ENCODE data around the gene KCTD2. TPM values are rescaled to one million over a fixed set of nuclear protein-coding genes. Genes with fewer than 3 reads are reported as not detected.

The KCTD2 gene
- total and polyA plus RNA-seq, 10 donors, result 11.0 to 28.4 (median 25.2) TPM

DNA sequence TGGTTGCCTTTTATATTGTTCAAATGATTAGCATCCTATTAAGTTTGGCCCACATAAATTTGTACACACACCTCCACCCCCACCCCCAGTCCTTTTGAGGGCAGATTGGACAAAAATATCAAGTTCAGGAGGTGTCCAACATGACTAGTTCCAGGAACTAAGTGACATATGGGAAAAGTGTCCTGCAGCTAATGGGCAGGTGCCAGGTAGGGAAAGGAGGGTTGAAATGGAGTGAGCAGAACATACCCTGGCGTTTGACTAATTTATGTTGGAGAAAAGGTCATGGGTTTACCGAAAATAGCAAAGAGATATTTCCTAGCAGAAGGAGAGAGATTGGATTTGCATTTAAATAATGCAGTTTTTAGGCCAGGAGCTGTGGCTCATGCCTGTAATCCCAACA is 4.9 kb downstream of the KCTD2 start:
- H3K9me3 ChIP-seq, result no peaks in the 10 kb centered on the region
- no peaks in the 10 kb centered on the region for H3K27me3 ChIP-seq (replicated peaks in 1 of 7)
- TF ChIP-seq POLR2AphosphoS5 (IDR thresholded peaks at IDR 0.05) (no peak), POLR2A (IDR thresholded peaks at IDR 0.05) (no peak)
- TF ChIP-seq, protein P1, sequence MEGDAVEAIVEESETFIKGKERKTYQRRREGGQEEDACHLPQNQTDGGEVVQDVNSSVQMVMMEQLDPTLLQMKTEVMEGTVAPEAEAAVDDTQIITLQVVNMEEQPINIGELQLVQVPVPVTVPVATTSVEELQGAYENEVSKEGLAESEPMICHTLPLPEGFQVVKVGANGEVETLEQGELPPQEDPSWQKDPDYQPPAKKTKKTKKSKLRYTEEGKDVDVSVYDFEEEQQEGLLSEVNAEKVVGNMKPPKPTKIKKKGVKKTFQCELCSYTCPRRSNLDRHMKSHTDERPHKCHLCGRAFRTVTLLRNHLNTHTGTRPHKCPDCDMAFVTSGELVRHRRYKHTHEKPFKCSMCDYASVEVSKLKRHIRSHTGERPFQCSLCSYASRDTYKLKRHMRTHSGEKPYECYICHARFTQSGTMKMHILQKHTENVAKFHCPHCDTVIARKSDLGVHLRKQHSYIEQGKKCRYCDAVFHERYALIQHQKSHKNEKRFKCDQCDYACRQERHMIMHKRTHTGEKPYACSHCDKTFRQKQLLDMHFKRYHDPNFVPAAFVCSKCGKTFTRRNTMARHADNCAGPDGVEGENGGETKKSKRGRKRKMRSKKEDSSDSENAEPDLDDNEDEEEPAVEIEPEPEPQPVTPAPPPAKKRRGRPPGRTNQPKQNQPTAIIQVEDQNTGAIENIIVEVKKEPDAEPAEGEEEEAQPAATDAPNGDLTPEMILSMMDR (IDR thresholded peaks at IDR 0.05 in 8 of 11, conservative IDR thresholded peaks at IDR 0.05 in 3 of 11), result no peak
- peaks cover 0 to 78% (median 43%) of the 10 kb centered on the region in 6 donors for H3K36me3 ChIP-seq
- H3K27ac ChIP-seq, result no peak overlapping the region
- DNase-seq, result no peak
- no peak overlapping the region for H3K4me3 ChIP-seq
- WGBS, 5 donors, result 86 to 100% (median 92%) methylated on average over 2 of the region's 2 CpGs
- H3K4me1 ChIP-seq, result peaks cover 6 to 36% (median 21%) of the 10 kb centered on the region in 6 donors
- intact Hi-C loops (cut with DNase I; ENCODE audit: low total_unique reads), result no loop called here

DNA sequence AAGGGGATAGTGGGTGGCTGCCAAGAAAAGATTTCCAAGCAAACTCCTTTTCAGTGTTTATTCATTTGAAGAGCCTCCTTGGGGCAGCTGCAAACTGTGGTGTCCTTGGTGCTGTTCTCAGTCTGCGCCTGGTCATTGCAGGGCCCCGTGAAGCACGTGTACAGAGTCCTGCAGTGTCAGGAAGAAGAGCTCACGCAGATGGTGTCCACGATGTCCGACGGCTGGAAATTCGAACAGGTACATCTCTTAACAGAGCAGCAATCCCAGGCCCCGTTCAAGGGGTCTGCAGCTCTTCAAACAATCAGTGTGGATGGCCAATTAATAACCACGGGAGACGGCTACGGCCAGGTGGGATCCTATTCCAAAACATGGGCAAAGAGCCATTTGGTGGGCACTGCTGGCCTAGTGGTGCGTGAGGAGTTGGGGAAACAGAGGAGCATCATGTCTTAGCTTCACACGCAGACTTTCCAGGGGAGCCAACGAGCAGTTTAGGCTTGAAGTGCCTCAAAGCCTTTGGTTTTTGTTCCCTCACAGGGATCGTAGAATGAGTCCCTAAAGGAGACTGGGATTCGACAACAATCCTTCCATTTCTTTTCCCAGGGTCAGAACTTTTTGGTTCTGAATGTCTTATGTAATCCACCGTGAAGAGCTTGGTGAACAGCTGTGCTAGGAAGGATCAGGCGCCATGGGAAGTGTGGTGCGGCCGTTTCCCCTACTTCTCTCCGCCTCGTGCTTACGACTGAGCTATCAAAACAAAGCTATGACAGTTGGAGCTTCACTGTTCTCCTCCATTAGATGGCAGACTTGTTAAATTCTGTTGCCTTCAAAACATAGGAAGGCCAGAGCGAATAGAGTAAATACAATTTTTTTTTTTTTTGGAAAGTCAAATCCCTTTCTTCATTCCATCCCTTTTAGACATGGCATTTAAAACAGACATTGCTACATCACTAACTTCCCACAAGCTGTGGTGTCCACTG is 12.6 kb downstream of the KCTD2 start:
- intact Hi-C loops (cut with DNase I; ENCODE audit: low total_unique reads), result no loop called here
- no peak for DNase-seq
- Histone ChIP-seq H3K4me3 (no peak overlapping the region), H3K4me1 (peaks cover 0 to 18% (median 9%) of the 10 kb centered on the region in 6 donors), H3K36me3 (peaks cover 0 to 96% (median 64%) of the 10 kb centered on the region in 6 donors), H3K27me3 (replicated peaks in 1 of 7) (no peaks in the 10 kb centered on the region), H3K27ac (peak overlapping the region in 7 of 8 donors; percentile 9 to 62 (median 41)), H3K9me3 (no peaks in the 10 kb centered on the region)
- 65 to 69% (median 68%) methylated on average over 25 of the region's 25 CpGs for WGBS, 5 donors
- TF ChIP-seq, protein P1 (IDR thresholded peaks at IDR 0.05 in 8 of 11, conservative IDR thresholded peaks at IDR 0.05 in 3 of 11), result peak in 9 of 11 experiments; percentile 14 to 61 (median 41)
- no peak for TF ChIP-seq POLR2AphosphoS5 (IDR thresholded peaks at IDR 0.05)

DNA sequence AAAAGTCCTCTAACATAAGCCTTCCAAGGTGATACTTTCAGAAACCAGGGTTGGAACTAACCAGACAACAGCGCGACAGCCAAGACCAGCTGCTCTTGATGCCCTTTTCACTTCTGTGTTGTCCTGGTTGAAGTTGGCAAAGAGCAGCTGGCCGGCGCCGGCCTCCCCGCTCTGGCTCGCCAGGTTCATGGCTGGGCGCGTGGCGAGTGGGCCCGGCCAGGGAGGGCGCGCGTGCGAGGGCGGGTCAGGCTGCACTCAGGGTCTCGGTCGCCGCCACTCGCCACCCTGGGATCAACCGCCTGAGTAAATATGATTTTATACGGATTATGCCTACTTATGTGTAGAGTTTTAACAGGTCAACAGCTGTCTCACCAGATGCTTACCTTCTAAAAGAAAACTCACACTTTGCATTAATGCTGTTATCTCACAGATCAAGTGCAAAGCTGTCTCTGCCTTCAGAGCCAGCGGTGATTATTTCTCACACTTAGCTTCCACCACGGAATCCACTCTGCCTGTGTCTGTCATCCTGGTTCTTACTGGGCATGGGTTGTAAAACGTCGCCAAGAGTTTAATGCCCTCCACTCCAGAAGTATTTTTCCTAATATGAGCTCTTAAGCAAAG is 13.5 kb downstream of the KCTD2 start:
- no peak overlapping the region for H3K4me3 ChIP-seq
- H3K36me3 ChIP-seq, result peaks cover 0 to 96% (median 59%) of the 10 kb centered on the region in 6 donors
- peak in 1 of 3 donors; percentile 23 for TF ChIP-seq POLR2AphosphoS5 (IDR thresholded peaks at IDR 0.05)
- TF ChIP-seq, protein P1 (IDR thresholded peaks at IDR 0.05 in 8 of 11, conservative IDR thresholded peaks at IDR 0.05 in 3 of 11), result no peak
- no peaks in the 10 kb centered on the region for H3K27me3 ChIP-seq (replicated peaks in 1 of 7)
- intact Hi-C loops (cut with DNase I; ENCODE audit: low total_unique reads), result no loop called here
- peak overlapping the region in 7 of 8 donors; percentile 9 to 62 (median 32) for H3K27ac ChIP-seq
- no peaks in the 10 kb centered on the region for H3K9me3 ChIP-seq
- H3K4me1 ChIP-seq, result peaks cover 0 to 20% (median 11%) of the 10 kb centered on the region in 6 donors
- DNase-seq, result no peak
- 91 to 98% (median 96%) methylated on average over 20 to 26 of the region's 26 CpGs for WGBS, 5 donors

DNA sequence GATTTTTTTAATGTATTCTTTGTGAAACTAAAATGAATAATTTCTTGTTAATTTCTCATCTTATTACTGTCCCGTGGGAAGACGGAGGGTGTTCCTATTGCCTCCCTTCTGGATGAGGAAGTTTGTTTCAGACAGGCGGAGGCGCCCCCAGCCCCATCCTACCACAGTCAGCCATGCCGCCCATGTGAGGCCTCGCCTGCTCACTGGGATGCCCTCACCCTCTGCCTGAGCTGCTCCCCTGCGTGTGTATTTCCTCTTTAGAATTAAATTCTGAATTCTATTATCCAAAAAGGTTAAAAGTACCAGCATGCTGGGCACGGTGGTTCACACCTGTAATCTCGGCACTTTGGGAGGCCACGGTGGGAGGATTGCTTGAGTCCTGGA is 14.0 kb downstream of the KCTD2 start:
- Histone ChIP-seq H3K4me3 (no peak overlapping the region), H3K27me3 (replicated peaks in 1 of 7) (no peaks in the 10 kb centered on the region), H3K36me3 (peaks cover 0 to 93% (median 57%) of the 10 kb centered on the region in 6 donors), H3K27ac (no peak overlapping the region), H3K9me3 (no peaks in the 10 kb centered on the region), H3K4me1 (peaks cover 0 to 25% (median 12%) of the 10 kb centered on the region in 6 donors)
- WGBS, 5 donors, result 89 to 95% (median 93%) methylated on average over 10 of the region's 10 CpGs
- intact Hi-C loops (cut with DNase I; ENCODE audit: low total_unique reads), result no loop called here
- no peak for DNase-seq
- no peak for TF ChIP-seq POLR2AphosphoS5 (IDR thresholded peaks at IDR 0.05)
- TF ChIP-seq, protein P1 (IDR thresholded peaks at IDR 0.05 in 8 of 11, conservative IDR thresholded peaks at IDR 0.05 in 3 of 11), result no peak

Measured in spleen (tissue), 11 donors.